ENCODE measurements around the gene TSPEAR.

The TSPEAR gene

DNA sequence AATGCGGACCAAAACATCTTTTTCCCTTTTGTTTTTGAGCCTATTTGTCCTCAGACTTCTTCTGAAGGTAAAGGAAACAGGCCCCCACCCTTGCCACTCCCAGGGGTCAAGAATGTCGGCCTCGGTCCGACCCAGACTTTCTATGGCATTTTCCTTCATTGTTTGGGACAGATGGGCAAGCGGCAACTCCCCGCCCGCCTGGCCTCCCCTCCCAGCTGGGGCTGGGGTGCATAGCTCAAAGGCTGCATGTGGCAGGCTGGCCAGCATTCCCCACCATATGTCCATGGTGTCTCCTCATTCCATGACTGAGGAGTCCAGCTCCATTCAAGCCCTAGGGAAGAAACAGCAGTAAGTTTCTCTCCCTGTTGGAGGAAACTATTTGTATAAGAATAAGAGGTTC, 29.4 kb upstream of the TSPEAR start:
- no peak for DNase-seq

DNA sequence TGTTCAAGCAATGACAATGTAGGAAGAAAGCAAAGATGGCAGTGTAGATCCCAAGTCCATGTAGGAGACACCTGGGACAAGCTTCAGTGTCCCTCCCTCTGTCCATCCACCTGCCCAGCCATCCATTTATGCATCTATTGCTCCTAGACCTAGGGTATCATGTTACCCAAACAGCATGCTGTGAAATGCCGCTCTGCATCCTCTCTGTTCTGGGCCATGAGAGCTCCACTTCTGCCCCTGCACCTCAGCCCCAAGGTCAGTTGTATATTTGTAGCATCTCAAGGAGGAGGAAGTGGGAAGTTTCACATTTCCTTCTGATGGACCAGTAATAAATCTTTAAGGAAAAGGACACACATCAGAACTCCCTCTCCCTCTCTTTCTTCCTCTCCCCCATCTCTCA, 27.9 kb upstream of the TSPEAR start:
- DNase-seq = no peak

DNA sequence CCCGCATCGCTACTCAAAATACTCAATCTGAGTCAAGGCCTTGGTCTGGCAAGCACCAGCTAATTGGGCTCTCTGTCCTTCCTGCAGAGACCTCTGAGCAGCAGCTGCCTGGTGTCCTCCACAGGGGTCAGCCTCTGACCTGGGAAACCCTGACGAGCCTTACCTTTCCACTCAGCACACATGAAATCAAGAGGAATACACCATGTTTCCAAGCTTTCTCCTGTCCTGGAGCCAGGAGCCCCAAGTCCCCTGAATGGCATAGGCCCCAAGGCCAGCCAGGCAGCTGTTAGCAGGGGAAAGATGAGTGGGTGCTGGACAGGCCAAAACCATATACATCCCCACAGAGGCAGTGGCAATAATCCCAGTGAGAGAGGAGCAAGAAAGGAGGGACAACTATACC, 27.2 kb upstream of the TSPEAR start:
- no peak for DNase-seq

DNA sequence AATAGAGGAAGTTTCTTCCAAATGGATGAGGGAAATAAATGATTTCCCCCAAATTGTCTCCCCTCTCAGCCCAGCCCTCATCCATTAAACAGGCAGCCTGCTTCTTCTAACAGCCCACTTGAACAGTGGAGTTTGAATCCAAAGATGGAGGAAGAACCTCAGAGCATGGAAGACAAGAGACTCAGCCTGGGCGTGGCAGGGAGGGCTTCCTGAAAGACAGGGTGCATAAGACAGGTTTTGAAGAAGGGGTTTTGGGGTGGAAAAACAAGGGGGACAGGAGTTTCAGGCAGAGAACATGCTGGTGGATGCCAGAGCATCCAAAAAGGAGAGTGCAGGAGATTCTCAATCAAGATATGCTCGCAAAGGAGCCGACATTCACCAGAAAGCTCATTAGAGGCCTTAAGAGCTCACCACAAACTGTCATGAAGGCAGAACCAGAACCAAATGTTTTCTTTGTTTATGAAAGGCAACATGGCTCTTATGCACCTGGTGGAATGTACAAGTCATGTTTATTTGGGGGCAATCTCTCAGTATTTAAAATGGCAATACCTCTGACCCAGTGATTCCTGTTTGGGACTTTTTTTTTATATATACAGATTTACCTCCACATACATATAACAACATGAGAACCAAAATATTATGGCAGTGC, 26.5 kb upstream of the TSPEAR start:
- DNase-seq = no peak

DNA sequence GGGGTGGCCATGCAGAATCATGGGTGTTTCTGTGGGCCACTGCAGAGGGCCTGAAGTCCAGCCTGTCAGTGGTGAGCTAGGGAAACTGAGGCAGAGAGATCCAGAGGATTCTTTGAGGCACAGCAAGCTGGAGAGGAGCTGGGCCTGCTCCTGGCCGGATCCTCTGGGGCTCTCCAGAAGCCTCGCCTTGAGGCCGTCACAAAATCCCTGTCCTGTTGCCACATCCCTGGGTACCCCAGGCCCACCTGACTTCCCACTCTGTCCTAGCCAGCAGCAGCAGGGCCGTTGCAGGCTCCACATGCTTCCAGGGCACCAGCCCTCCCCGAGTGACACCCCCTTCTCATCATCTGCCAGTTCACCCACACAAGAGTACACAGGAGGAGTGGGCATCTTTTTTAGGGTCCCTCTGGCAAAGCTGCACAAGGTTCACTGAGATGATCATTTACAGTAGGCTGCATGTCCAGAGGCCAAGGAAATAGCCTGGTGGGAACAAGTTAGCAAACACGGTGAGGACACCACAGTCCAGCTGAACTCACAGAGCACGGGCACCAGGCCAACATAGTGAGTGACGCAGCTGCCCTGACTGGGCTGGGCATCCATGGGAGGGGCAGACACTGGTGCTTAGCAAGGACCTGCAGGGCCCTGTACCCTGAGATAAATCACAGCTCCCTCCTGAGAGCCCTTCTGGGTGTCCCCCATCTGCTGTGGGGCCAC, 25.1 kb upstream of the TSPEAR start:
- DNase-seq = no peak

DNA sequence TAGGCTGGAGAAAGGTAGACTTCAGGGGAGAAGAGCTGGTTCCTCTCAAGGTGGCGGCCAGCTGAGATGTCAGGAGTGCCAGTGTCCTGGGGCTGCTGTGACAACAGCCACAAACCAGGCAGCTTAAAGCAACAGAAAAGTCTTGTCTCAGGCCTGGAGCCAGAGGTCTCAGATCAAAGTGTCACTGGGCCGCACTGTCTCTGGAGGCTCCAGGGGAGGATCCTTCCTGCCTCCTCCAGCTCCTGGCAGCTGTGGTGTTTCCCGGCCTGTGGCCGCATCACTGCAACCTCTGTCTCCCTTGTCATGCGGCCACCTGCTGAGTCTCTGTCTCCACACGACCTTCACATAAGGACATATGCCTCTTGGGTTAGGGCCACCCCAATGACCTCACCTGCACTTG, 24.4 kb upstream of the TSPEAR start:
- DNase-seq = no peak

DNA sequence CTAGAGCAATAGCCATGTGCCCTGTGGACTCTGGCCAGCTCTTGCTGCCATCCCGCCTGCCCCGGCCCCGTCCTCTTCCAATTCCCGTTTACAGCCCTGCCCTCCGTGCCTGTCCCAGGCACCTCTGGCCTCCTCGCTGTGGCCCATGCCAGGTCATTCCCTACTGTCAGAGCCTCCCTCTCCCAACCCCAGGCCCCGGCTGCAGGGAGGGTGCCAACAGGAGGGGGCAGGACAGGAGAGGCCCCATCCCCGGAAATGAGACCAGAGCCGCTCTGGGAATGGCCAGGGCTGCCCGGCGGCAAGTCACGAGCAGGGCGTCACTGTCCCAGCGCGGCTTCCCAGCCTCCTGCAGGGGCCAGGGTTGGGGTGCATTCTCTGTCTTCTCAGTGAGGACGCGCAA, 23.5 kb upstream of the TSPEAR start:
- DNase-seq = no peak

DNA sequence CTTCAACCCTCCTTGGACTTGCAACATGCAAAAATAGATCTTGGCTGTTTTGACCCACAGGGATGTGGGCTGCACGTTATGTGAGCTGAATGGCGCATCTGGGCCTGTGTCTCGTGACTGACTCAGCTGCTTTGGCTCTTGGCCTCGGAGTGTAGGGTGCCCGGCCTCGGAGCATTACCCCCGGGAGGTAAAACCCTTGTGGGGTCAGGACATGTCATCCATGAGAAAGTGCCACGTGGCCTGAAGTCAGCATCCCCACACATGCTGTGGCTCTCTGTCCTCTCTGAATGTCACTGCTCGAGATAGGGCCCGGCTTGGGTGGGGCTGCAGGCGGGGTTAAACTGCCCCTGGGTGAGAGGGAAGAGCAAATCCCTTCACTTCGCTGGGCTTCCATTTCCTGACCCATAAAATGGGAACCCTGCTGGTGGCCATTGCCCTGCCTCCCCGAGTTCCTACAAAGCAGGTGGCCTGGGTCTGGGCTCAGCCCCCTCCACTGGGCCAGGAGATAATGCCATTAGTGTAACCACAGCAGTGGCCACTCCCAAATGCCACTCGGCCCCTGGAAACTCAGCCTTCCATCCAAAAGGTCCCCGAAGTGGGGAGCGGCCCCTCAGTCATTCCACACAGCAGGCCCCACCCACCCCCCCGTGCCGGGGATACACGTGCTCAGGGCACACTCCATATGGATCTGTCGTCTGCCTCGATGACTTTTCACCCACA, 22.8 kb upstream of the TSPEAR start:
- no peak for DNase-seq

DNA sequence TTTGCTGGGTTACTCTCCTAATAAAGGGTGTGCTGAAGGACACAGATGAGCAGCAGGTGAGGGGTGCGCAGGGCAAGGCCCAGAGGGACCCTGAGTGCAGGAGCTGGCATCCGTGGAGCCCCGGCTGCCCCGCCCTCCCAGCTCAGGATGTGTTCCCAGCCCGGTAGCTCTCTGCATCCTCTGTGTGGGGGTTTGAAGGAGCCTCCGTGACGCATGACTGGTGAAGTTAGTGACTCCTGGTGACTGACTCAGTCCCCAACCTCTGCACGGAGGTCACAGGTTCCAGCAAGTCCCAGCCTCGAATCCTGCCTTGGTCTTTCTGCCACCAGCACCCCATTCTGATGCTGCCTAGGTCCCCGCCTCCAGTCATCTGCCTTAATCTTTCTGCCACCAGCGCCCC, 21.6 kb upstream of the TSPEAR start:
- no peak for DNase-seq

DNA sequence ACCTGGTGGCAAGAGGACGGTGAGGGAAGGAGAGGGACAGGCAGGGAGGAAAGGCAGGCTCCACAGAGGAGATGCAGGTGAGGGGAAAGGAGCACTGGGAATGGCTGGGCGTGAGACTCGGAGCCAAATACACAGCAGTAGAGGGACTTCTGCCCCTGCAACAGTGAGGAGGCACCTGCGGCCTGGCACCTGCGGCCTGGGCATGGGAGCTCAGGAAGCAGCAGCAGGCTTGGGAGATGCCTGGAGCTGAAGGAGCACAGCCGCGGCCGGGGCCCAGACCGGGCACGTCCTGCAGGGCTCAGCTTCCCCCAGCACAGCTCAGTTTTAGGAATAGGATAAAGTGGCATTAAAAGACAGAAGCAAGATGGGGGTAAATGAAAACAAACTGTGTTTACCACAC, 20.9 kb upstream of the TSPEAR start:
- no peak for DNase-seq

DNA sequence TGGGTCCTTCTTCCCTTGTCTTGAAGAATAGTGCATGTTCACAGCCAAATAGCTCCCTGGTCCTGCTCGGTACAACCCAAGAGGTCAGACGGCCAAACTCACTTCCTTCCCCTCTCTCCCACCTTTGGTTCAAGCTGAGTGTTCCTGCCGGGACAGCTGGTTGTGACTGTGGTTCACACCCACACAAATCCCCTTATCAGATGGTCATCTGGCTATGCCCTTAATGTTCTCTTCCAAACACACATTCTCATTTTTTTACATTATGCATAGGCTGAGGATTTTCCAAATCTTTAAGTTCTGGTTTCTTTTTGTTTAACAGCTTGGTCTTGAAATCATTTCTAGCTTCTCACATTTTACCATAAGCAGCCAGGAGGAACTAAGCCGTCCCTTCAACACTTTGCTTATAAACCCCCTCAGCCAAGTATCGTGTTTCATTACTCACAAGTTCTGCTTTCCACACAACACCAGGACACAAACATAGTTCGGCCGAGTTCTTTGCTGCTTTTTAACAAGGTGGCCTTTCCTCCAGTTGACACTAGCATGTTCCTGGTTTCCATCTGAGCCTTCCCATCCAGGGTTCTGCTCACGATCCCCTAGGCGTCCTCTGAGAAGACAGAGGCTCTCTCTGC, 19.7 kb upstream of the TSPEAR start:
- DNase-seq = no peak

DNA sequence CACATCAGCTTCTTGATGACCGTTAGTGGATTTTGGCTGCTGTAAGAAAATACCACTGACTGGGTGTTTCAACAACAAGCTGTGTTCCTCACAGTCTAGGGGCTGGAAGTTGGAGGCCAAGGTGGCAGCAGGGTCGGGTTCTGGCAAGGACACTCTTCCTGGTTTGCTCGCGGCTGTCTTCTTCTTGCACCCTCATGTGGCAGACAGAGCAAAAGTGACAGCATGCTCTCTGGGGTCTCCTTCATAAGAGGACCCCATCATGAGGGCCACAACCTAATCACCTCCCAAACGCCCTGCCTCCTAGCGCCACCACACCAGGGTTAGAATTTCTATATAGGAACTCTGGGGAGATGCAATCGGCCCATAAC, 18.6 kb upstream of the TSPEAR start:
- no peak for DNase-seq

DNA sequence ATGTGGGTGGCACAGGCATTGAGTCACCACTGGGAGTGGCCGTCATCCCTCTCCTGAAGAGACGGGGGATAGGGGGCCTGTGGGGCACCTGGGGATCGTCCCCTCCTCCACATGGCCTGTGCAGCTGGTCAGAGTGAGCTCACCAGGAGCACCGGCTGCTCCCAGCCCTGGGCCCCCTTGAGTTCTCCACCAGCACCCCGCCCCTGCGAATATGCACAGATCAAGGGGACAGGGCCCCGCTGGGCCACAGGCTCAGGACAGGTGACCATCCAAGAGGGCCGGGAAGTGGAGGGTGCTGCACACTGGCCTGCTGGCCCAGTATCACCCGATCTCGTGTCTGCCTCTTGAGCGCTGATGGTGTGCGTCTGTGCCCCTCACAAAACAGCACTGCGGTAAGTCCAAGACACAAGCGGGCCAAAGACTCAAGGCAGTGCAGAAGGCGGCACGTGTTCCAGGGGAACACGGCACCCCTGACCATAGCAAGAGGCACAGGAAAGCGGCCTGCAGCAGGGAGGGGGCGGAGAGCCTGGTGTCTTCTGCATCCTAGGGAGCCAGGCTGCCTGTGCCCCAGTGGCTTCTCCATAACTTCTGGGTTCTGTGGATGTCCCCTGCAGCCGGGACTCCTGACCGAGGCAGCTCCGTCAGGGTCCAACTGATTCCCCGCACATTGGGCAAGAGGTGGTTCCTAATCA, 18.1 kb upstream of the TSPEAR start:
- DNase-seq = no peak

DNA sequence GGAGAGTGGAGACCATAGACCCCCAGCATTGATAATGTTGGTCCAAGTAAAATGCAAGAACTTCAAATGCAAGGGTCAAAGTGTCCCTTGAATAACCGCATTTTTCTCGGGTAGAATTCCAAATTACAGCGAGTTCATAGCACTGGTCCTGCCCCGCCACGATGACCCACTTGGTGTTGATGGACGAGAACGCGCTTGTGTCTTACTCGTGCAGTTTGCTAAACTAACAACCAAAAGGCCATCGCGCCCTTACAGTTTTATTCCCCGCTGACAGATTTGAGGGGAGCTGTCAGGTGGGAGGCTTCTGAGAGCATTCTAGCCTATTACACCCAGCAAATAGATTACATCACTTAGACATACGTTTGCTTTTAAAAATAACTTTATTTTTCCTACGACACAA, 17.3 kb upstream of the TSPEAR start:
- DNase-seq = no peak

DNA sequence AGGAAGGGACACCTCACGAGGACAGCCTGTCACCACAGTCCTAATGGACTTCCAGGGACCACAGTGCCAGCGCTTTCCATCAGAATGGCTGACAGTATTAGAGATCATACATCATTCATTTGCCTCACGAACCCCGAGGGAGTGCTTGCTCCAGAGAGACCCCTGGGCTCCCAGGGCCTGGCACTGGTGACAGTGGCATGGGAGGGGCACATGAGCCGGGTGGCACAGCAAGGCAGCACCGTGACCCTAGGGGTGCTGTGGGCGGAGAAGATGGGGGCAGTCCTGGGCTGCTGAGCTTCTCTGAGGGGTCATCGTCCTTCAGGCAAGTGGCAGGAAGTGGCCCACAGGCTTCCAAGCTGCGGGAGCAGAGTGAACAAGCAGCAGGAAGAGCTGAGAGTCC, 16.4 kb upstream of the TSPEAR start:
- no peak for DNase-seq

DNA sequence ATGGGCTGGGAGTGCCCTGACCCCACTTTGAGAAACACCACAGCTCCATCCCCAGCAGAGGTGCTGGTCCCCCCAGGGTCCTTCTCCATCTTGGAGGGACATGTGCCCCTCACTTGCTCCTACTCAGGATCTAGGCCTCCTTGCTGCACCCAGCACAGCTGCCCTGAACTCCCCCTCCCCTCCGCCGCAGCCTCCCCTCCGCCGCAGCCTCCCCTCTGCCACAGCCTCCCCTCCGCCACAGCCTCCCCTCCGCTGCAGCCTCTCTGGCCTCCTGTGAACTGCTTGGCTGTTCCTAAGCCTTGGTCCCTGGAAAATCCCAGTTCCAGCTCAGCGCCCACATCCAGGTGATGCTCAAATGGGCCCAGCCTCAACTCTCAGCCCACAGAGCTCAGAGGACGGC, 15.9 kb upstream of the TSPEAR start:
- DNase-seq = no peak

DNA sequence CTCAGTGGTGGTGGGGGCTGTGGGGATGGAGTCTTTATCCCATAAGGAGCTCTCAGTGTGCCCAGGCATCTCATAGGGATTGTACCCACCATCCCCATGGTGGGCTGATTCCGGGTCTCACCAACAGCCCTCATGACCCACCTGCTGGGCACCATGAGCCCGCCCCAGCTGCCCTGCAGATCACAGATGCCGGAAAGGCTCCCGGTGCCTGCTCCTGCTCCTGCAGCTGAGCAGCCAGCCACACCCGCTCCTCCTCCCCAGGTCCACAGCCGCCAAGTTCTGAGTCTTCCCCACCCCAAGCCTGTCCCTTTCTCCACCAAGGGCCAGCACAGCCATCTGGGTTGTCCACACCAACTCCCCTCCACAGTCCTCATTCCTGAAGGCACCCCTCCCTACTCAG, 15.5 kb upstream of the TSPEAR start:
- DNase-seq = no peak

DNA sequence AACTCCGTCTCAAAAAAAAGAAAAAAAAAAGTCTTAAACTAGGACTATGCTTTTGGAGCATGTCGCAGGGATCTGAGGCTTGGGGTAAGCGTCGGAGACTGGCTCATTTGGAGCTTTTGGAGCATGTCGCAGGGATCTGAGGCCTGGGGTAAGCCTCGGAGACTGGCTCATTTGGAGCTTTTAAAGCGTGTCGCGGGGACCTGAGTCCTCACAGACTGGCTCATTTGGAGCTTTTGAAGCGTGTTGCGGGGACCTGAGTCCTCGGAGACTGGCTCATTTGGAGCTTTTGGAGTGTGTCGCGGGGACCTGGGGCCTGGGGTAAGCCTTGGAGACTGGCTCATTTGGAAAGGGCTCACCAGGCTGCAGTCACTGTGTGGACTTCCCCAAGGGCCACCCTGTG, 13.6 kb upstream of the TSPEAR start:
- no peak for DNase-seq

DNA sequence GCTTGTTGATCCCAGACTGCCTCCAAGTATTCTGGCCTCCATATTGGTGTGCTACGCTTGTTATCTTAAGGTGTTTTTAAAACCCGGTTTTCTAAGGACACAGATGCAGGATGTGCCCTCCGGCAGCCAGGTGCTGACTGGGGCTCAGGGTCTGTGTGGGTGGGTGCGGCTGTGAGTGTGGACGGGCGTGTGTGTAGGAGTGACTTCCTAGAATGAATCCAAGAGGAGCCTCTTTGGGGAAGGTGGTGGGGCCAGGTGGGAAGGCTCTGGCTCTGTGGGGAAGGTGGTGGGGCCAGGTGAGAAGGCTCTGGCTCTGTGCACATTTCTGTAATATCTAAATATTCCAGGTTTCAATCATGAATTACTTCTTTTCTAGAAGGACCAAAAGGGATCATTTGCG, 12.8 kb upstream of the TSPEAR start:
- no peak for DNase-seq

DNA sequence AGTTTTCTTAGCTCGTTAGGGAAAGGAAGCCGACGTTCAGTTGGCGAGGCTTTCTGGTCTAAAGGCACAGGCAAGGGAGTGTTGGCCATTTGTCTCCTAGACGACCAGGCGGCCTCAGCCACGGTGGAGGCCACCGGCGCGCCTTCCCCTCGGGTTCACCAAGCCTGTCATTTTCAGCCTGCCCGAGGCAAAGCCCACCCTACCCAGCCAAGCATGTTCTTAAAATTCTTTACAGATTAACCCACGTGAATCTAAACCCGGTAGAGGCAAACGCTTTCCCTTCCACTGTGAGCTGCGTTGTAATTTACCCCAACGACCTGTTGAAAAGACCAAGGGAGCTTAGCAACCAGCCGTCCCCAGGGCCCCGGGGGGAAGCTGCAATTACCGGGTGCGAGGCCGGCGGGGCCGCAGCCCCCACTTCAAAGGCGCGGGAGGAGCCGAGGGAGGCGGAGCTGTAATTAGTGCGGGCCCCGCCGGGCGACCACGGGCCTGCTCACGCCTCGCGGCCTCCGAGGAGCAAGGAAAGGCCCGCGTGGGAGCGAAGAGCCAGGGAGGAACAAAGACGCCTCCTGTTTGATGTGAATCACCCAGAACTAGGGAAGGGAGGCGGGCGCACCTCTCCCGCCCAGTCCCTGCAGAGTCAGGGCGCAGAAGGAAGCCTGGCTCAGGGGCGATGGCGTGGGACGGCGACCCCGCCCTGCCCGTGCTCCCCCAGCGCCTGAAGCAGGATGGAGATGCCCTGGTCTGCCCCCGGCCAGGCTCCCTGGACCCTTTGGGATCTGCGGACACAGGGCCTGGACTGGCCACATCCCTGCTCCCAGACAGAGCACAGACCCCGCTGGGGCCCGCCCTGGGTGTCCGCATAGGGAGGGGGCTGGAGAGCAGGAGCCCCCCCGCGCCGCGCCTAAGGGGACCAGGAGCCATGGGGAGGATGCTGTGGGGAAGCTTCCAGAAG, 12.1 kb upstream of the TSPEAR start:
- peak; percentile 37 for DNase-seq

DNA sequence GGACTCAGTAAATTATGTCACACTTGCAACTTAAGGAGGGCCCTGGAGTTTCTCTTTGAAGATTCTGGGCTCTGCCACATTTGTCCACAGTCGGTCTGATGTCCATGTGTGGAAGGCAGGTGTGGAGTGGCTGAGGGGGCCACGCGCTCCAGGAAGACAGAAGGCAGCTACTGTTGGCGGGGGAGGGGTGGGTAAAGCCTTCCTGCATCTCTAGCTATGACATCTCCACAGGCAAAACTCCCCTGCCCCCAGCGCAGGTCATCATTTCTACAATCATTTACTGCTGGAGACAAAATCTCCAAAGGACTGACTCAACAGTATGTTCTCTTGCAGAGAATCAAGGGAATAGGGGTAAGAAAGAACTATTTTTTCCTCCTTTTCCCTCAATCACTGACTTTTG, 11.4 kb upstream of the TSPEAR start:
- DNase-seq = no peak

DNA sequence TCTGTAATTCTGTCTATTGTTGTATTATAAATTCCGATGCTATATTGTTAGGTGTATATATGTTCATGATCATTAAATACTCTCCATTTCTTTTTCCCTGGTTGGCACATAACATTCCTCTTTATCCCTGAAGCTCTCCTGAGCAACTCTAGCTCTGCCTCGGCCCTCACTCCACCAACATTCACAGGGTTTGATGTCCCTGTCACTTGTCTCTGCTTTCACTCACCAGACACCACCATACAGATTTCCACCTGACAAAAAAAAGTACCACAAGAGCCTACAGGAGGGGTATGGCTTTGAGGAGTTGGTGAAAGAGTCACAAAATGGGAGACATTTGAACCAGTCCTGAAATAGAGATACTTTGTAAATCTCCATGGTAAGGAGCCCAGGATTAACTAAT, 8.8 kb upstream of the TSPEAR start:
- DNase-seq = no peak

All from CD4-positive, alpha-beta T cell treated with Interleukin-12 subunit alpha and Interleukin-12 subunit beta, for 1 hour (primary cell).